ENCODE measurements around the gene NDUFC2. TPM values are rescaled to one million over a fixed set of nuclear protein-coding genes. Genes with fewer than 3 reads are reported as not detected.
A peak's percentile ranks its signal among the peaks of the same experiment; 100 is the strongest.

NDUFC2 gene
- total RNA-seq = 226 and 236 TPM in 2 replicates
- 318 and 375 TPM in 2 replicates for polyA plus RNA-seq
- polyA plus RNA-seq (2011; cell fraction: cytosol; rRNA removed) = 169 and 199 TPM in 2 replicates
- 42.3 and 49.2 TPM in 2 replicates for polyA plus RNA-seq (2011; cell fraction: nucleus; rRNA removed)
- 312 and 360 TPM in 2 replicates for polyA plus RNA-seq (2012)
- polyA minus RNA-seq = 37.0 and 38.1 TPM in 2 replicates
- polyA minus RNA-seq (2011; cell fraction: cytosol; rRNA and poly(A)+ RNA removed) = 82.0 TPM
- polyA minus RNA-seq (2011; cell fraction: nucleus; rRNA and poly(A)+ RNA removed) = 12.7 and 20.0 TPM in 2 replicates
- Bru-seq, nascent RNA = percentile 77 among the genes with signal in this experiment
- percentile 91 among the genes with signal in this experiment for BruChase-seq, experiment 1, labeled RNA remaining after a 6-hour chase
- BruChase-seq, experiment 2, labeled RNA remaining after a 2-hour chase = percentile 77 among the genes with signal in this experiment
- long read RNA-seq, transcript NDUFC2-205 (2 exons, 422 nt) = minor isoform, 5 of 828 reads
- long read RNA-seq, transcript NDUFC2-201 (3 exons, 2,518 nt) = major isoform, 810 of 828 reads
- long read RNA-seq, partial matches to known transcripts = 1 of 828 reads
- long read RNA-seq, other reads (novel, unspliced or antisense) = 12 of 828 reads

GRCh38 chr11:78079232-78080083, at the start of gene NDUFC2:
TSS of gene NDUFC2 (minus strand) at chr11:78079862. CDS start at chr11:78079744, 118 bp downstream.
- peak; percentile 52 for FAIRE-seq
- Histone ChIP-seq H3K27ac (ENCODE audit: insufficient read depth, low read depth, low read length) (peak within 1 kb of the TSS; percentile 80), H3K36me3 (ENCODE audit: control insufficient read depth in 2 of 2, extremely low read depth in 1 of 2, insufficient read depth in 2 of 2, low read length in 2 of 2) (peaks cover 0 to 3% of the 10 kb centered on the region in 2 experiments), H3K27me3 (ENCODE audit: control insufficient read depth in 2 of 2, insufficient read depth in 2 of 2, low read length in 2 of 2) (no peaks in the 10 kb centered on the region), H4K20me1 (replicated peaks; ENCODE audit: control insufficient read depth, extremely low read depth, insufficient read depth, low read length) (no peaks in the 10 kb centered on the region), H3K9ac (replicated peaks; ENCODE audit: extremely low read depth, insufficient read depth, low read length) (peak within 1 kb of the TSS; percentile 81), H3K9me1 (replicated peaks; ENCODE audit: control insufficient read depth, extremely low read depth, insufficient read depth, low read length) (no peaks in the 10 kb centered on the region), H3K4me3 (replicated peaks in 1 of 3; ENCODE audit: insufficient read depth in 1 of 3, low read depth in 1 of 3, low read length in 3 of 3) (peak within 1 kb of the TSS; percentile 83 to 97 (median 94)), H3K4me1 (ENCODE audit: control insufficient read depth, extremely low read depth, insufficient read depth, low read length) (peaks cover 18% of the 10 kb centered on the region), H3K9me3 (replicated peaks; ENCODE audit: control insufficient read depth, insufficient read depth, low read length) (no peaks in the 10 kb centered on the region), H3K4me2 (ENCODE audit: insufficient read depth, low read length) (peak within 1 kb of the TSS; percentile 94), H3K79me2 (ENCODE audit: control insufficient read depth, insufficient read depth, low read length) (peaks cover 50% of the 10 kb centered on the region), H2AFZ (ENCODE audit: low read depth, low read length) (peak within 1 kb of the TSS; percentile 96)
- peak; percentile 85 for DNase-seq (ENCODE audit: low read depth, low spot score)
- ChIA-PET POLR2A (interaction anchor here (0.6 to 1.0 kb wide), 3 partner anchors 75 to 348 kb away, joined by 3 read pairs; partner anchors contain the start of gene KCTD21), CTCF (interaction anchor here (0.7 to 3.3 kb wide), 7 partner anchors 10 to 485 kb away, joined by 3 to 12 read pairs (median 3); partner anchors contain the start of gene INTS4)
- dilution Hi-C loops (cut with MboI; ENCODE audit: extremely low pct_ligation_motif_present, low sequenced_read_pairs) (no loop called here), intact Hi-C loops (cut with micrococcal nuclease) (loop anchor here (1.0 to 5.0 kb wide), 5 partner anchors 60 to 483 kb away; partner anchors contain the start of genes ALG8, GAB2, KCTD21 and USP35)
- TSS peak; percentile 76 for BruUV-seq (replicated peaks)
- TF ChIP-seq EZH2 (IDR thresholded peaks at IDR 0.05; ENCODE audit: borderline replicate concordance, low read depth, low read length, severe bottlenecking) (no peak), POLR2AphosphoS5 (IDR thresholded peaks at IDR 0.05; ENCODE audit: insufficient read depth, low read depth, low read length) (peak; percentile 99), MAX (IDR thresholded peaks at IDR 0.05; ENCODE audit: insufficient read depth, insufficient read length) (peak; percentile 11), POLR2A (IDR thresholded peaks at IDR 0.05; ENCODE audit: low read depth, low read length) (peak; percentile 97), MYC (IDR thresholded peaks at IDR 0.05; ENCODE audit: low read depth, low read length) (peak; percentile 21), CTCF (IDR thresholded peaks at IDR 0.05; ENCODE audit: extremely low read depth in 1 of 2, insufficient read depth in 1 of 2, low read depth in 1 of 2, low read length in 2 of 2) (no peak), JUN (IDR thresholded peaks at IDR 0.05; ENCODE audit: borderline replicate concordance, insufficient read depth, insufficient read length, low read depth) (no peak), GATA2 (IDR thresholded peaks at IDR 0.05; ENCODE audit: insufficient read depth, insufficient read length, low read depth, low read length) (no peak), FOS (IDR thresholded peaks at IDR 0.05; ENCODE audit: borderline replicate concordance, insufficient read depth, low read length) (no peak)

All from endothelial cell of umbilical vein (primary cell).